GM19455 (cell line): ENCODE results near the gene GIMAP4.
"Not testable (repeated sequence)": the region's sequence is repeated elsewhere in the genome, so short reads cannot be mapped to it uniquely, and the experiment has no call there.

Source experiments
- ATAC-seq: cut with Tn5 transposase; IDR thresholded peaks from one replicate; pipeline ENCODE4 v1.9.1; 2021; ENCODE audit not compliant: unreplicated experiment

GIMAP4 gene

DNA sequence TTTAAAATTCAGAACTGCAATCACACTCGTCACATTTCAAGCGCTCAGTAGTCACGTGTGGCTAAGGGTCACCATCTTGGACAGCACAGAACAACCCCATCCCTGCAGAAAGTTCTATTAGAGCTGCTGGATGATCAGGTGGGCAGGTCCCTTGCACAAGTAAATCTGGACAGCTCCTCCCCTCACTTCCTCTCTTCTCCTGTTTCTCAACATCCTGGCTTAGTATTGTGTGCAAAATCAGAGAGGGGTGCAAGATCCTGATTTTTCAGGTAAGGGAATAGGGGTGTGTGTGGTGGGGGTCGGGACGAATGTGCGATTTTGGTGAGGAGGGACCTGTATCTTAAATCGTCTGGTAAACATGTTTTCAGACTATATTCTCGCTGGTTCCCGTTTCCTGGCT is at the start of gene GIMAP4:
Gene GIMAP4, plus strand, starts transcription at position 222 of the 400 bp plus-strand sequence. CDS start 2,512 bp downstream, outside the sequence.
- no peak for ATAC-seq

- ATAC-seq, result no peak
Measured at GRCh38 chr7:150519310-150519709, 47.9 kb upstream of the GIMAP4 start.

DNA sequence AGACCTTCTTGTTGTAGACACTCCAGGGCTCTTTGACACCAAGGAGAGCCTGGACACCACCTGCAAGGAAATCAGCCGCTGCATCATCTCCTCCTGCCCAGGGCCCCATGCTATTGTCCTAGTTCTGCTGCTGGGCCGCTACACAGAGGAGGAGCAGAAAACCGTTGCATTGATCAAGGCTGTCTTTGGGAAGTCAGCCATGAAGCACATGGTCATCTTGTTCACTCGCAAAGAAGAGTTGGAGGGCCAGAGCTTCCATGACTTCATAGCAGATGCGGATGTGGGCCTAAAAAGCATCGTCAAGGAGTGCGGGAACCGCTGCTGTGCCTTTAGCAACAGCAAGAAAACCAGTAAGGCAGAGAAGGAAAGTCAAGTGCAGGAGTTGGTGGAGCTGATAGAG is 47.0 kb upstream of the GIMAP4 start:
- ATAC-seq, result no peak

DNA sequence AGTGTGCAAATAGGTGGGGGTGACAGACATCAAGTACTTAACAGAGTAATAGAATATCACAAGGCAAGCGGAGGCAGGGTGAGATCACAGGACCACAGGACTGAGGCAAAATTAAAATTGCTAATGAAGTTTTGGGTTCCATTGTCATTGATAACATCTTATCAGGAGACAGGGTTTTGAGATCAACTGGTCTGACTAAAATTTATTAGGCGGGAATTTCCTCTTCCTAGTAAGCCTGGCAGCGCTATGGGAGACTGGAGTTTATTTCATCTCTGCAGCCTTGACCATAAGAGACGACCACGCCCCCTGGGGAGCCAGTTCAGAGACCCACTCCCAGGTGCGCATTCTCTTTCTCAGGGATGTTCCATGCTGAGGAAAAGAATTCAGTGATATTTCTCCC is 44.3 kb upstream of the GIMAP4 start:
- not testable (repeated sequence) for ATAC-seq

DNA sequence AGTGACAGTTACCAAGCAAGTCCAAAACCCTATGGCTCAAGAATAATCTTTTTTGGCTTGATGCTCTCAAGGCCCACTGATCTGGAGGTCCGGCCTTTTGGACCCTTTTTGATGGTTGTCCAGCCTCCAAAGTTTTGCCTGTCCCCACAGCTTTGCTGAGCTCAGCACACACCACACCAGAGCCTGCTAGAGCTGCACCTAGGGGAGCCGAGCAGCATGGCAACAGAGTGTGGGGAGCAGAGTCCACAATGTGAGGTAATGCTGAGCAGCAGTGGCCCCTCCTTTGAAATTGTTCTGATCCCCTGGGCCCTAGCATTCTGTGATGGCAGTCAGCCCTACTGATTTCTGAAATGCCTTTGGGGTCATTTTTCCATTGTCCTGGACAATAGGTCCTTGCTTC is 43.2 kb upstream of the GIMAP4 start:
- ATAC-seq, result no peak

DNA sequence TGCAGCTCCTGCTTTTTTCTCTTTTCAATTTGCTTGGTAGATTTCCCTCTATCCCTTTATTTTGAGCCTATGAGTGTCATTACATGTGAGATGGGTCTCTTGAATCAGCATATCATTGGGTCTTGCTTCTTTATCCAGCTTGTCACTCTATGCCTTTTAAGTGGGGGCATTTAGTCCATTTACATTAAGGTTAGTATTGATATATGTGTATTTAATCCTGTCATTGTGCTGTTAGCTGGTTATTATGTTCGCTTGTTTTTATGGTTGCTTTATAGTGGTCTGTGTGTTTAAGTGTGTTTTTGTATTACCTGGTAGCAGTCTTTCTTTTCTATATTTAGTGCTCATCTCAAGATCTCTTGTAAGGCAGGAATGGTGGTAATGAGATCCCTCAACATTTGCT is 35.5 kb upstream of the GIMAP4 start:
- ATAC-seq, result no peak

GRCh38 chr7:150538259-150538658 is 28.9 kb upstream of the GIMAP4 start:
- no peak for ATAC-seq

GRCh38 chr7:150553163-150553562 is 14.0 kb upstream of the GIMAP4 start:
- no peak for ATAC-seq

- no peak for ATAC-seq
Measured at GRCh38 chr7:150556521-150557138, 10.6 kb upstream of the GIMAP4 start.

- no peak for ATAC-seq
Measured at GRCh38 chr7:150560486-150560885, 6.7 kb upstream of the GIMAP4 start.

DNA sequence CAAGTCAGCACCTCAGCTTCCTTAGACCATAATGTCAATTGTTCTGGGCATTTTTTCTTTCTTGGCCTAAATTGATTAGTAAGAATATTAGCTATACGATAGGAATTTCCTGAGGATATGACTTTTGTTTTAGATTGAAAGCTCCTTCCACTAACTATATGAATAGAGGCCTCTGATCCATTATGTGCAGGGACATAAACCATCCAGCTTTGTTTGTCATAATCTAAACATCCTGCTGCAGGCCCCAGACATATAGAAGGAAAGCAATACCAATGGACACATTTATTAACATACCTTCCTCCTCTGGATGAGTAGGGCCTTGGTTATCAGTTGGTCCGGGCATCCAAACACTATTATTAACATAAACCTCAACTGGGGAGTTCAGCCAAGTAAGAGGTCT is 4.3 kb upstream of the GIMAP4 start:
- no peak for ATAC-seq

GRCh38 chr7:150564006-150564405 is 3.2 kb upstream of the GIMAP4 start:
- no peak for ATAC-seq

- ATAC-seq, result no peak
Measured at GRCh38 chr7:150564566-150564965, 2.6 kb upstream of the GIMAP4 start.

DNA sequence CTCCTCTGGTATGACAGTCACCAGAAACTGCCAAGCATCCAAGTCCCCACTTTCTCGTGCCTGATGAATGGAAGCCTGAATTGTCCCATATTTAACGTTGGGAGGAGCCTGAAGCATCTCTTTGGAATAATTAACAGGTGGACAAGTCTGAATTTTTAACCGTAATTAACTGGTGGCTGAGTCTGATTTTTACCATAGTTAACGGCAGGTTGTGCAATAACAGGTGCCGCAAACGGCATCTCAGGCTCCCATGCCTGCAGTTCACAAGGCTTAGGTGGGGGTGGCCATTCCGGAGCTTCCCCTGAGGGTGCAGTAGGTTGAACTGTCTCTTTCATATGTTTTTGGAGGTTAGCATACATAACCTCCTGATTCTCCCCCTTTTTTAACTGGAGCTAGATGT is 2.0 kb upstream of the GIMAP4 start:
- no peak for ATAC-seq

DNA sequence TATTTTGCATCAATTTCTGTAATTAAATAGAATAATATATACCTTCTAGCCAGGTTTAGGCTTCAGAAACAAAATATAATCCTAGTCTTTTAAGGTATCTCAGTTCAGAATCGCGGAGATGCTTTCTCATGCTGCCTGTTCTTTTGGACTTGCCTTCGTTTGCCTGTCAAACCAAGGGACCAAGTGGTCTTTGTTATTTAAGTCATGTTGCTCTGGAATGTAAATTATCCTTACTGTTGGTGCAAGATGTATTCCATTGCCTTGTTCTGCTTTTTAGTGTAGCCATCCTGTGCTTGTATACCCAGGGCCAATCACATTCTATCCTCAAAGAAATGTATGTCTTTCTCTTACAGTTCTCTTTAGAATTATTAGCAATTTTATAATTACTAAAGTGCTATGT is 1.1 kb upstream of the GIMAP4 start:
- ATAC-seq, result no peak

GRCh38 chr7:150566572-150566971 is 618 bp upstream of the GIMAP4 start:
- ATAC-seq, result no peak

GRCh38 chr7:150567871-150568301 is 696 bp downstream of the GIMAP4 start:
- no peak for ATAC-seq

DNA sequence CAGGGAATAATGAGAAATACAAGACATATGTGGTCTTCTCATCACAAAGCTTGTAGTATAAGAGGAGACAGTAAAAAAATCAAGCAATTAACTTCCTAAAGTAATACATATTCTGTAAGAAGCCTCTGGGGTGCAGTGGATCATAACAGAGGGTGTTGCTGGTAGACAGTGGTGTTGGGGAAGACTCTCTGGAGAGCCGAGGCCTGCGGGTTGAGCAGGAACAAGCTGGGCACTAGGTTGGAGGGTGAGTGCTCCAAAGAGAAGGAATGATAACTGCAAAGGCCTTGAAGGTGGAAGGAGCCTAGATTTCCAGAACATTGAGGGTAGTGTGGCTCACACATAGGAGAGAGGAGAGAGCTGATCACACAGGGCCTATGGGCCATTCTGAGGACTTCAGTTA is 1.5 kb downstream of the GIMAP4 start:
- no peak for ATAC-seq

GRCh38 chr7:150569245-150569955 is 2.2 kb downstream of the GIMAP4 start:
- no peak for ATAC-seq

DNA sequence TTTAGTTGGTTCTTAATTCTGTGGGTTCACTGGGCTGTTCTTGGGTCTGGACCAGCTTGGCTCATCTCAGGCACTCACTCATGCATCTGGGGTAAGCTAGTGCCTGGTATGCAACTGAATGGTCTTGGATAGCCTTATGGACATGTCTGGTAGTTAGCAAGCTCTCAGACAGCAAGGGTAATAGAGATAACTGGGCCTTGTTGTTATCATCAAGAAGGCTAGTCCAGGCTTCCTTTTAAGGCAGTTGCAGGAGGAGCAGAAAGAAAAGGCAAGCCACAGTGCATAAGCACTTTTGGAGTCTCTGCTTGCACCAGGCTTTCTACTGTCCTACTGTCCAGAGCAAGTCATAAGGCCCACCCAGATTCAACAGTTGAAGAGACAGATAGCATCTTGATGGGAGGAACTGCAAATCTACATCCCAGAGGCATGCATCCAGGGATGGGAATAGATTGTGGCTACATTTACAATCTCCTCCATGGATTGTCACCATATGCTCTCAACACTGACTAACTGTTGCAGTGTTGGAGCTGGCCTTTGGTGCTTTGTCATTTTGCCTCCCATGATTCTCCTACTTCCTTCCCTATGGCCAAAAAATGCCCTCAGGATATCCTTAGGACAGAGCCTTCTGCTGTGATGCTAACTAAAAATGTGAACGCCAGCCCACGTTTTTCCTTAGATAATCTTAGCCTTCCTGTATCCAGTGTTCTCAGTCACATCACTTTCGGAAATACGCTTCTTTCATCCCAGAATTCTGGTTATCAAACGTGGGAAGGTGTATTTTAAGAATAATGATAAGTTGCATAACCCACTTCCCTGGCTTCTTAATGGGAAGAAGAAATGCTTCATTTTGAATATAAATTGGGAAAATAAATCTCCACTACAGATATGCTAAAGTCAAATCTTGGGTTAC is 3.6 kb downstream of the GIMAP4 start:
- ATAC-seq, result no peak

- ATAC-seq, result no peak
Measured at GRCh38 chr7:150572496-150572895, 5.3 kb downstream of the GIMAP4 start.
